ENCODE measurements around the gene NTRK3.

NTRK3 gene

GRCh38 chr15:87977907-87978306 lies 278.6 kb downstream of the NTRK3 start:
- DNase-seq (ENCODE audit: low read depth): no peak

- DNase-seq (ENCODE audit: low read depth): no peak
These were observed 280.0 kb downstream of the NTRK3 start for GRCh38 chr15:87976552-87976951.

- no peak for DNase-seq (ENCODE audit: low read depth)
These were observed 282.9 kb downstream of the NTRK3 start for GRCh38 chr15:87973501-87974215.

DNA sequence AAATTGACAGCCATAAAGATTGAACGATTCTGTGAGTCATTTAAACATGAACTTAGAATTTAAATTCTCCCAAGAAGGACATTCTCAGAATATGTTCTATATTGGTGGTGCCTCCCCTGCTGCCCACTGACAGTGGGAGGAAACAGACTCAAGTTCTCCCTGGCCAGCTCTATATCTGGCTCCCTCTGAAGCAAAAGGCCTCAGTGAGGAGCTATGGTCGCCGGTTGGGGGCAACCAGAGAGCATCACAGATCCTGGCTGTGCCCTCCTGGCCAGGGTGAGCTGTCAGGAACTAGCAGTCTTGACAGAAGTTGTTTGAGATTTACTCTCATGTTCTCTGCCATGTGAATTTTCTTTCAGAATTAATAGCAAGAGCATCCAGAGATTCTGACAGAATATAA lies 285.5 kb downstream of the NTRK3 start:
- no peak for DNase-seq (ENCODE audit: low read depth)

DNA sequence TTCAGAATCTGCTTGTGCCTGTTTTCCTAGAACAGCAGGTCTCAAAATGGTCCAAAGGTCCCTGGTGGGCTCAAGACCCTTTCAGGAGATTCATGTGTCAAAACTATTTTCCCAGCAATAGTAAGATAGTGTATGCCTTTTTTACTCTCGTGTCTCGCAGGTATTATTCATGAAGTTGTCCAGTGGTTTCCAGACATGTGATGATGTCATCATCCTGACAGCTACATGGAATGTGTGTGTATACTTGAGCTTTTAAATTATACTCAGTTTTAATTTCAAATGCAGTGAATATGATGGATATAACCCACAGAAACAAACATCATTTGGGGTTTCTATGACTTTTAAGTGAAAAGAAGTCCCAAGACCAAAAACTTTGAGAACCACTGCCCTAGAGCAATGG lies 288.6 kb downstream of the NTRK3 start:
- no peak for DNase-seq (ENCODE audit: low read depth)

DNA sequence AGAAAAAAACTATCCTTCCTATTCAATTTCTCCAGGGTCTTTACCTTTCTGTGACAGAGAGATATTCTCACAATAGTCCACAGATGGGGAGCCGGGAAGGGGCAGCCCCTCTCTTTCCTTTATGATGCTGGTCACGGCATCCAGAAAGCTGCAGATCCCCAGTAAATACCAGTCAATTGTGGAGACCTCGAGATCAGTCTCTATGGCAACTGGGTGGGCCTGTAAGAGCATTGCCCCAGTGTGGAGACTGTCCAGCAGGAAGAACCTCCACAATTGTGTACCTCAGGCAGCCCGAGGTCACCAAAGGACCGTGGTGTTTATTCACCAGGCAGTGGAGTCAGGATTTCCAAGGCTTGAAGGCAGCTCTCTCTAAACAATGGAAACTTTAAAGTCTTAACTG lies 291.2 kb downstream of the NTRK3 start:
- no peak for DNase-seq (ENCODE audit: low read depth)

GRCh38 chr15:87962428-87962827 lies 294.1 kb downstream of the NTRK3 start:
- DNase-seq (ENCODE audit: low read depth): no peak

- no peak for DNase-seq (ENCODE audit: low read depth)
These were observed 294.6 kb downstream of the NTRK3 start for GRCh38 chr15:87961851-87962420.

GRCh38 chr15:87959662-87960061 lies 296.9 kb downstream of the NTRK3 start:
- no peak for DNase-seq (ENCODE audit: low read depth)

- no peak for DNase-seq (ENCODE audit: low read depth)
These were observed 297.5 kb downstream of the NTRK3 start for GRCh38 chr15:87959080-87959479.

- DNase-seq (ENCODE audit: low read depth): no peak
These were observed 301.1 kb downstream of the NTRK3 start for GRCh38 chr15:87955284-87955909.

DNA sequence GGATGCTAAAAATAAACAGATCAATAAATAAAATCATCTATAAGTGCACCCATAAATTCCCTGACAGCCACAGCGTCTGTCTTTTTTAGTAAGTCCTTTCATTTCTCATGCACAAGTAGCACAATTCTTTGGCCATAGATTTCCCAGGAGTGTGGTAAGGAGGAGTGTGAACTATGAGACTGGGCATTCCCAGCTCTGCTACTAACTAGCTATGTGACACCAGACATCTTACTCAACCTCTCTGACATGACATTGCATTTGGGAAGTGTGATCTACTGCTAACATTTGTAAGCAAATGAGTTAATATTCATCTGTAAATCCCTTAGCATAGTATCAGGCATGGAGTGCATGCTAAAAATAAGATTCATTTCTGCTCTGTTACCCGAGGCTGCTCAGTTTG lies 301.7 kb downstream of the NTRK3 start:
- DNase-seq (ENCODE audit: low read depth): no peak

DNA sequence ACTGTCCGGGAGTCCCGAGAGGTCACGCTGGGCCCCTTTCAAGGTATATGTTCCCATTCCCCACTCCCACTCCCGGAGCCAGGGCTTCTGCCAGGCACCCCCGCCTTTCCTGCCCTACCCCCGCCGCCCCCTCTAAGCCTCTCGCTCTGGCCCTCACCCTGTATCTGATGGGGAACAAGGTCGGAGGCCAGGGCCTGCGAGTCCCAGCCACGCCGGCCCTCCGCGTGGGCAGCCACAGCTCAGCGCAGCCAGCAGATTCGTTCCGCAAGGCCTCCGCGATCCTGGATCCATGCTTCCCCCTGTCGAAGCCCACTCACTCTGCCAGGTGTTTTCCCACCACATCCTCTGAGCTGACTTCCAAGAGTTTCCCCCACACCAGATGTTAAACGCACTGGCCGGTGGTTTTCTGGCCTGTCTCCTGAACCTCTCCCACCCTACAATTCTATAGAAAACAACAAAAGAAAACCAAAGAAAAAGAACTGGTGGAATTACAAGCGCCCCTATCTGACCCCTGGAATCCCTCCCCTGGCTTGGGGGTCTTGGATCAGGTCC lies 303.7 kb downstream of the NTRK3 start:
- DNase-seq (ENCODE audit: low read depth): no peak

GRCh38 chr15:87949575-87950223 lies 306.8 kb downstream of the NTRK3 start:
- DNase-seq (ENCODE audit: low read depth): no peak

DNA sequence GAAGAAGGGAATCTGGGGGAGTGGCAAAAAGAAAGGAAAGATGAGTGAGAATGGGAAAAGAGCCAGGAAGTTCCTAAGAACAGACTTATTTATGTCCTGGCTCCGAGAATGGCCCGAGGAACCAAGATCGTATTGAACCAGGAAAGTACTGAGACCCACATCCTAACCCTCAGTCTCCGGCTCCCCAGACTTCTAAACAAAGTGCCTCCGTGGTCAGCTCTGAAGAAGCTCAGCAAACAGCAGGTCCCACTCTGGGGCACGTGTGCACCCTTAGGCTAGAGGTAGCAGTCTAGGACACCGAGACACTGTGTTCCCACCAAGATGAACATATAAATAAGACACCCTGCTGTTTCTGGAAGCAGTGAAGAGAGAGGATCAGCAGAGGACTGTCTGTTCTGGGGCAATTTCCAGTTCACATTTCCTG lies 307.4 kb downstream of the NTRK3 start:
- DNase-seq (ENCODE audit: low read depth): no peak

- DNase-seq (ENCODE audit: low read depth): no peak
These were observed 309.0 kb downstream of the NTRK3 start for GRCh38 chr15:87947560-87947959.

DNA sequence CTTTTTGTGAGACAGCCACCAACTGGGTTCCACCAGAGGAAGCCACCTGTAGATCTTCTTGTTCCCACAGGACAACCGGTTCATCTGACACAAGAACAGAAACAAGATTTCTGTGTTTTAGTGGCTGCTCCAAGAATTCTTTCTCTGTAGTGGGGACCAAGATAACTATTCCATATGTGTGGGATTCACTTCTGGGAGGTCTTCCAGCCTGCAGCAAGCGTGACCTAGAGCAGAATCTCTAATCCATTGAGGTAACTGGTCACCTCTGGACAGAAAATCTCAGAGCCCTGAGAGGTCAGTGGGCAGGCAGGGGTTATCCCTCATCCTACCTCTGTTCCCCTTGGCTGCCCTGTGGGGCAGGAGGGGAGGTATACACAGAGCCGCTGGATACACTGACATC lies 311.3 kb downstream of the NTRK3 start:
- DNase-seq (ENCODE audit: low read depth): no peak

GRCh38 chr15:87944691-87945090 lies 311.8 kb downstream of the NTRK3 start:
- no peak for DNase-seq (ENCODE audit: low read depth)

GRCh38 chr15:87944050-87944449 lies 312.5 kb downstream of the NTRK3 start:
- DNase-seq (ENCODE audit: low read depth): no peak

DNA sequence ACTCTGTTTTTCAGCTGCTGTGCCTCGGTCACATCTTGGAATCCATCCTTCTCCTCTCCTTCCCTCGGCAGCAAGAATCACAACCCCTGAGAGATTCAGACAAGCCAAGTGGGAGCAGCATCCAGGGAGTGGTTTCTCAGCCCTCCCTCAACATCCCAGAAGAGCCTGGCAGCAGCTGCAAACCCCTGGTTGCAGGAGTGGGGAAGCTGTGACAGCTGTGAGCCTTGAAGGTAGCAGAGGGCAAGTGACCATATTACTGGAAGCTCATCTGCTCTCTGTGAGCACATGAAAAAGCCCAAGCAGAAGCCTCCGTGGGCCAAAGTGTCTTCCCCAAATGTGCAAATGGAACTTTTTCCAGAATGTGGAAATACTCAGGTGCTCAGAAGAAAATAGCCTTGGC lies 312.9 kb downstream of the NTRK3 start:
- DNase-seq (ENCODE audit: low read depth): no peak

- no peak for DNase-seq (ENCODE audit: low read depth)
These were observed 314.2 kb downstream of the NTRK3 start for GRCh38 chr15:87942316-87942715.

- no peak for DNase-seq (ENCODE audit: low read depth)
These were observed 314.9 kb downstream of the NTRK3 start for GRCh38 chr15:87941606-87942005.

GRCh38 chr15:87940768-87941167 lies 315.8 kb downstream of the NTRK3 start:
- no peak for DNase-seq (ENCODE audit: low read depth)
